Measurements from ENCODE around the gene CUX1.
"Not testable (repeated sequence)": the region's sequence is repeated elsewhere in the genome, so short reads cannot be mapped to it uniquely, and the experiment has no call there.

The CUX1 gene

DNA sequence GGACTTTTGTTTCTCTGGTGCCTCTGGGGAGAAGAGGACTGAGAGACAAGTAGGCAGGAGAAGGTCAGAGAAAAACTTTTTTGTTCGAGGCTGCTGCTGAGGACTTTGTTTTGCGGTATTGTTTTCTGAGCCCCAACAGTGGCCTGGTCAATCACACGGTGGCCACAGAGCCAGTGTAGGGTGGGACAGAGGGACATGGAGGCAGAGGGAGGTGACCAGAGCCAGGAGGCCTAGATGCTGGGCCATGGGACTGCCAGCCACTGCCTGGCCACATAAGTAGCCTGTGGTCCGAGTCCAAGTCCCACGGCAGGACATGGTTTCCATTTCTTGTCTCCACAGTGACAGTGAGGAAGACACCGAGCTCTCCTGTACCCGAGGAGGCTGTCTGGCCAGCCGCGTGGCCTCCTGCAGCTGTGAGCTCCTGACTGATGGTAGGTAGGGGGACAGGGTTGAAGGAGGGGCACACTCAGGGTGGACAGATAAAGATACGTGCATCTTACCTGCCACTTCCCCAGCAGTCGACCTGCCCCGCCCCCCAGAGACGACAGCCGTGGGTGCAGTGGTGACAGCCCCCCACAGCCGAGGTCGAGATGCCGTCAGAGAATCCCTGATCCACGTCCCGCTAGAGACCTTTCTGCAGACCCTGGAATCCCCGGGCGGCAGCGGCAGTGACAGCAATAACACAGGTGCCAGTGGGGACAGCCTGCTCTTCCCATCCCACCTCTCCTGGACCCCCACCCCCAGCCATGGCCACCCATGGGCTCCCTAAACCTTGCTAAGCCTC is 496.8 kb downstream of the CUX1 start:
- no peak for DNase-seq (ENCODE audit: low read depth)

DNA sequence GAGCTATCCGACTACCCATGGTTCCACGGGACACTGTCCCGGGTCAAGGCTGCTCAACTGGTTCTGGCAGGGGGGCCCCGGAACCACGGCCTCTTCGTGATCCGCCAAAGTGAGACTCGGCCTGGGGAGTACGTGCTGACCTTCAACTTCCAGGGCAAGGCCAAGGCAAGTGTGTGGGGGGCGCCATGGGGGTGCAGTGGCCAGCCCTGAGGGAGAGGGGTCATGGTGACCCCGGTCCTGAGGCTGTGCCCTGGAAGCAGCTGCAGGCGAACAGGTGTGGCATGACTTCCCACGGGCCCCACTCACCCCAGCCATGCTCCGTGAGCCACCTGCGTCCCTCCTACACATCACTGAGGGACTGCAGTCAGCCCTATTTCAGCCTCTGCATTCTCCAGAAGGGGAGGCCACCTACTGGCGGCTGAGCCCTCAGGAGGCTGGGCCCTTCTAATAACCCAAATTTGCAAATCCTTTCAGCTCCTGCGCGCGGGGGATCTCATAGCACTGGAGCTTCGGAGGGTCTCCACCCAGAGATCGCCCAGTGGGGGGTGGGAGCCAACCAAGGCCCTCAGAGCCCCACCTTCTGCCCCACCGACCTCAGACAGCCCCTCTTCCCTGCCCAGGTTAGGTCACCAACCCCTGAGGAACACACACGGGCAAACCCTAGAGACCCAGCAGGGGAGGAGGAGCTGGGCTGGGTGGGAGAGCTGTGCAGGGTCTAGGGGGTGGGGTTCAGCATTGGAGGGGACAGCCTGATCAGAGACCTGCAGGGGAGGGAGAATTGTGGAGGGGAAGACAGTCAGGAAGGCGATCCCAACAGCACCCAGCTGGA is 500.0 kb downstream of the CUX1 start:
- no peak for DNase-seq (ENCODE audit: low read depth)

GRCh38 chr7:102318482-102318971 is 501.1 kb downstream of the CUX1 start:
- no peak for DNase-seq (ENCODE audit: low read depth)

DNA sequence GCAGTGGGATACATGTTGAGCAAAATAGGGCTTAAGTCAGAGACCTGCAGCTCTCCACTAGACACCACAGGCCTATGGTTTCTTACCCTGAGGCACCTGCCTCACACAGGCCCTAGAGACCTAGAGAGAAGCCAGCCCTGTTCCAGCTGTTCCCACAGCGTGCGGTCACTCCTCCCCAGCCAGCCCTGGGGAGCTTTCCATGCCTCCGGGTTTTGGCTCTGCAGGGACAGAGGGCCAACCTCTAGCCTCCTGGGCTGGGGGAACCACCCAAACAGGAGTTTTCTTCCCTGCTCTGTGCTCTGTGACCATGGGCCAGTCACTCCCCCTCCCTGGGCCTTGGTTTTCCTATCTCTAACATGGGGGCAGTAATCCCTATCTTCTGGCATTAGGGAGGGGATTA is 502.2 kb downstream of the CUX1 start:
- no peak for DNase-seq (ENCODE audit: low read depth)

DNA sequence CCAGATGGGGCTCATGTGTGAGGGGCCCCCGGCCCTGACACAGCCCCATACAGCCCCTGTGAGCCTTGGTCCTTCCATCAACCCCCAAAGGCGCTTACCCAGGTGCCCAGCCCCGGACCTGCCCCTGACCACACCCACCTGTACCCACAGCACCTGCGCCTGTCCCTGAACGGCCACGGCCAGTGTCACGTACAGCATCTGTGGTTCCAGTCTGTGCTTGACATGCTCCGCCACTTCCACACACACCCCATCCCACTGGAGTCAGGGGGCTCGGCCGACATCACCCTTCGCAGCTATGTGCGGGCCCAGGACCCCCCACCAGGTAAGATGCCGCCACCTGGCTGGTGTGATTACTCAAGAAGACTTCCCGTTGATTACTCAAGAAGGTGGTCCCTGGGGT is 502.8 kb downstream of the CUX1 start:
- no peak for DNase-seq (ENCODE audit: low read depth)

GRCh38 chr7:102320601-102321350 is 503.4 kb downstream of the CUX1 start:
- DNase-seq (ENCODE audit: low read depth): no peak

DNA sequence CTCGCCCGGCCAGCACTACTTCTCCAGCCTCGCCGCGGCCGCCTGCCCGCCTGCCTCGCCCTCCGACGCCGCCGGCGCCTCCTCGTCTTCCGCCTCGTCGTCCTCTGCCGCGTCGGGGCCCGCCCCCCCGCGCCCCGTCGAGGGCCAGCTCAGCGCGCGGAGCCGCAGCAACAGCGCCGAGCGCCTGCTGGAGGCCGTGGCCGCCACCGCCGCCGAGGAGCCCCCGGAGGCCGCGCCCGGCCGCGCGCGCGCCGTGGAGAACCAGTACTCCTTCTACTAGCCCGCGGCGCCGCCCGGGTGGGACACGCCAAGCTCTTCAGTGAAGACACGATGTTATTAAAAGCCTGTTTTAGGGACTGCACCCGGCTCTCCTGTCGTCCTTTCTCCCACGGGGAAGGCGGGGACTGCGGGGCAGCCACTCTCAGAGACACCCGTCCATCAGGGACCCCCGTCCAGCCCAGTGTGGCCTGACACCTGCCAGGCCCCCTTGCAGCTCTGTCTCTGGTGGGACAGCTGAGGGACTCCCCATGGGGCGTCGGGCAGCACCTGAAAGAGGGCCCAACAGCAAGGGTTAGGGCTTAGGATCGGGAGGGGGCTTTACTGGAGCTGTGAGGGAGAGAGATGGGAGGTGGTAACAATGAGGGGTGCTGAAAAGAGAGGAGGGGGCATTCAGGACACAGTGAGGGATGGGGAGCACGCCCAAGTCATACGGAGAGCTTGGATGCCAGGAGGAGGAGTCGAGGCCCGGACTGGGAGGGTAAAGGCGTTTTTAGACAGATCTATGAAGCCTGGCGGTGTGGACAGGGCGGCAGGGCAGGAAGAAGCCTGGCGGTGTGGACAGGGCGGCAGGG is 504.1 kb downstream of the CUX1 start:
- no peak for DNase-seq (ENCODE audit: low read depth)

DNA sequence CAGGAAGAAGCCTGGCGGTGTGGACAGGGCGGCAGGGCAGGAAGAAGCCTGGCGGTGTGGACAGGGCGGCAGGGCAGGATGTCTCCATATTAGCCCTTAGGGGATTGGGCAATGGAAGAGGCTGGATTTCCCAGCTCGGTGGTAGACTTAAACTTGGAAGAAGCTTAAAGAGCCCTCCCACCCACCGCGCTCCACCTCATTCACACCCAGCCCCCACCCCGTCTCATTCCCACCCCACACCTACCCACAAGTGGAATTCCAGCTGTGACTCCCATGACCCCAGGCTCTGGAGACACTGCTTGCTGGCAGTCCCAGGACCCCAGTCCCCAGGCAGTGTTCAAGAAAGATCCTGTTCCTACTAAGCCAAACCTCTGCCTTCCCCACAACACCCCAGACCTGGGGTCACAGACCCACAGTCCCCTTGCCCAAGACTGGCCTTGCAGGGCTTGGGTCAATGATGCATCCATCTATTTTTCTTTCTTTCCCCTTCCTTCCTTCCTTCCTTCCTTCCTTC is 504.8 kb downstream of the CUX1 start:
- no peak for DNase-seq (ENCODE audit: low read depth)

DNA sequence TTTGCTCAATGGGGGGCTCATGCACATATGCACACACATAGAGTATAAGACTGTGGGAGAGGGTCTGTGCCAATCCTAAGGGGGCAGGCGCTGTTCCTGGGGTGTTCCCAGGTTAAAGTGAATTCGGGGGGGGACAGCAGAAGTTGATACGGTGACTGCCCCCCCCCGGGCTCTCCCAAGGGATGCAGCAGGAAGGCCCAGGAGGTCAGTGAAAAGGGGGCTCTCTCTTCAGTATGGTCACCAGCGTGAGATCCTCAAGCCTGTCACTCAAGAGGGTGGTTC is 506.4 kb downstream of the CUX1 start:
- no peak for DNase-seq (ENCODE audit: low read depth)

- DNase-seq (ENCODE audit: low read depth): not testable (repeated sequence)
Measured at GRCh38 chr7:102325106-102325505, 507.7 kb downstream of the CUX1 start.

DNA sequence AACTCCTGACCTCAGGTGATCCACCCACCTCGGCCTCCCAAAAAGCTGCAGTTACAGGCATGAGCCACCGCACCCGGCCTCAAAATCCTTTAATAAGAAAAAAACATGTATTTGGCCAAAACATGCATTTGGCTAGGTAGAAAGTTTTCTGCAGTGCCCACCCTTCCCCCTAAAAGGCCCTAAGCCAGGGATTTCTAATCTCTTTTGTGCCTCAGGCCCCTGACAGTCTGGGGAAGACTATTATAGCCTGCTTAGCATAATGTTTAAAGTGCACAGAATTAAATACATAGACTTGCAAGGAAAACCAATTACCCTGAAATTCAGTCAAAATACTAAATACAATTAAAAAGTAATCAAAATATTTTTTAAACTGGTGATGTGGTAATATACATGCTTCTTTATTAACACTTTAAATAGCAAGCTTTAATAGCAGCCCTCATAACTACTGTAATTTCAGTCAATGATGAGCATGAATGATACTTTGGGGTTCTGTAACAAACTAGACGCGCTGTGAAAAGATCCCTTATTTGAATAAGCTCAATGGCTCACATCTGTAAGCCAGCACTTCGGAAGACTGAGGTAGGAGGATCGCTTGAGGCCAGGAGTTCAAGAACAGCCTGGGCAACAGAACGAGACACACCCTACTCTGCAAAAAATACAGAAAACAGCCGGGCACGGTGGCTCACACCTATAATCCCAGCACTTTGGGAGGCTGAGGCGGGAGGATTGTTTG is 508.9 kb downstream of the CUX1 start:
- DNase-seq (ENCODE audit: low read depth): no peak

GRCh38 chr7:102327183-102327582 is 509.8 kb downstream of the CUX1 start:
- not testable (repeated sequence) for DNase-seq (ENCODE audit: low read depth)

DNA sequence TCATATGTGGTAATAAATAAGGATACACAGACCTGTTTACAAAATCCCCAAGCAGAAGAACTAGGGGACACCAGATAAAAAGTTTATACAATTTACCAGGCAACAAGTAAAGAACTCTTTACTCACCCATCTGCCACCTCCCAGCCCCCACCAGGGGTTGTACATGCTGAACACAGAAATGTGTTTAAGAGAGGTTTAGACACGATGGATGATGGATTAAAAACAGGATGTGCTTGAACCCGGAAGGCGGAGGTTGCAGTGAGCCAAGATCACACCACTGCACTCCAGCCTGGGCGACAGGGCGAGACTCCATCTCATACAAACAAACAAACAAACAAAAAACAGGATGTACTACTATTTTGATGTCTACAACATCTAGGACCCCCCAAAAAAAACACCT is 511.4 kb downstream of the CUX1 start:
- DNase-seq (ENCODE audit: low read depth): not testable (repeated sequence)

GRCh38 chr7:102329366-102329765 is 511.9 kb downstream of the CUX1 start:
- DNase-seq (ENCODE audit: low read depth): not testable (repeated sequence)

DNA sequence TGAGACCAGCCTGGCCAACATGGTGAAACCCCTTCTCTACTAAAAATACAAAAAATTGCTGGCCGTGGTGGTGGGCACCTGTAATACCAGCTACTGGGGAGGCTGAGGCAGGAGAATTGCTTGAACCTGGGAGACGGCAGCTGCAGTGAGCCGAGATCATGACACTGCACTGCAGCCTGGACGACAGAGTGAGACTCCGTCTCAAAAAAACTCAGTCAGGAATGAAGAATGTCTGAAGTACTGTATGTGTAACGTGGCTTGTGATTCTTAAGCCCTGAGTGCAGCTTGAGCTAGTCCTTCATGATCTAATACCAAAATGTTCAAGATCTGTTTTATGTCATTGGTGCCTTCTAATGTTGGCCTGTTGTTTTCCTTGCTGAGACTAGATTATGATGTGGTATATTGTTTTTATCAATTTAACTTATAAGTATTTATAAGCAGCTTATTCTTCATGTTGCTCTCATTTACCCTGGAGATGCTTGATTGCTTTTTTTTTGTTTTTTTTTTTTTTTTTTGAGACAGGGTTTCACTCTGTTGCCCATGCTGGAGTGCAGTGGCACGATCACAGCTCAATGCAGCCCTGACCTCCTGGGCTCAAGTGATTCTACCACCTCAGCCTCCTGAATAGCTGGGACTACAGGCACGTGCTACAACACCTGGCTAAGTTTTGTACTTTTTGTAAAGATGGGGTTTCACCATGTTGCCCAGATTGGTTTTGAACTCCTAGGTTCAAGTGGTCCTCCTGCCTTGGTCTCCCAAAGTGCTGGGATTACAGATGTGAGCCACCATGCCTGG is 513.4 kb downstream of the CUX1 start:
- not testable (repeated sequence) for DNase-seq (ENCODE audit: low read depth)
